Right lobe of liver (tissue), 6 donors: ENCODE results near the gene GRSF1. TPM values are rescaled to one million over a fixed set of nuclear protein-coding genes. Genes with fewer than 3 reads are reported as not detected.

Source experiments
- ATAC-seq, 4 donors: fragments of 200-7000 bp; cut with Tn5 transposase; one replicate each; pipeline ENCODE4 v1.9.1; 2020; ENCODE audit warnings: mild to moderate bottlenecking in 4 of 4, moderate library complexity in 4 of 4
- DNase-seq, 3 donors: peaks; one replicate each; pipeline ENCODE4 v3.0.0-alpha.2; 2020
- H3K27ac ChIP-seq, 3 donors: fragments of 200-600 bp; one replicate each; pipeline ENCODE4 v1.8.0; 2022
- H3K27me3 ChIP-seq, 2 donors: fragments of 200-600 bp; one replicate each; pipeline ENCODE4 v1.8.0; 2022
- H3K36me3 ChIP-seq, 4 donors: fragments of 200-600 bp; sonication (generic) in 1 of 4; one replicate each; pipeline versions ENCODE4 v1.5.1 to v1.8.0; 2017 to 2022; ENCODE audit warnings: control low read depth in 1 of 4
- H3K4me1 ChIP-seq, 4 donors: fragments of 200-600 bp; sonication (generic) in 1 of 4; one replicate each; pipeline versions ENCODE4 v1.5.1 to v1.8.0; 2017 to 2022; ENCODE audit warnings: control low read depth in 1 of 4
- H3K4me3 ChIP-seq, 3 donors: fragments of 200-600 bp; one replicate each; pipeline ENCODE4 v1.8.0; 2022
- H3K9me3 ChIP-seq, 4 donors: fragments of 200-600 bp; sonication (generic) in 1 of 4; one replicate each; pipeline versions ENCODE4 v1.5.1 to v1.8.0; 2017 to 2022; ENCODE audit warnings: control low read depth in 1 of 4
- POLR2A ChIP-seq: fragments of 450-650 bp; IDR thresholded peaks from one replicate; pipeline ENCODE4 v1.6.1; 2017; ENCODE audit warnings: antibody characterized with exemption, mild to moderate bottlenecking
- WGBS: methylation state at CpG from one replicate; pipeline ENCODE4 v1.1.6; 2018; ENCODE audit warnings: low coverage, low lambda C conversion rate; ENCODE audit not compliant: insufficient coverage; ENCODE audit errors: missing lambda C conversion rate; 5-methylcytosine and 5-hydroxymethylcytosine counted together
- intact Hi-C, 2 donors: fragments of 100-400 bp; cut with DNase I; formaldehyde crosslinking; loops; one replicate each; pipeline versions ENCODE4 v1.11.2 to v1.14.1; 2022
- total RNA-seq, 6 experiments: library from RNA; depleted of rRNA in 2 of 6; stranded (reverse); fragments of >200 nt in 2 of 6; fragmentation: NEBNext Ultra II Directional in 3 of 6; extraction: Animal tissue kit (Norgen Biotek cat#: 25700) in 3 of 6; gene quantifications; one replicate each; pipeline versions ENCODE4 v1.1.0 to v1.2.4, GENCODE V29; 2016 to 2023
- TF ChIP-seq, protein P1 (sequence below), 4 donors: fragments of 200-600 bp in 3 of 4; fragments of 450-650 bp in 1 of 4; IDR thresholded peaks; one replicate each; pipeline versions ENCODE4 v1.5.1 to v1.8.0; 2016 to 2022; ENCODE audit warnings: antibody characterized with exemption in 4 of 4, mild to moderate bottlenecking in 2 of 4
- donor health status: DM: no; HTN: yes; CAD: no.
- donor health status: DM: no; HTN: no; CAD: no.
- donor health status: DM: no; HTN: no; CAD: no.
- donor health status: DM: no; HTN: yes; CAD: no.
- donor health status: DM: no; HTN: yes; CAD: no.

Gene GRSF1
- total RNA-seq, 6 experiments from 2014 or later = 26.8 to 42.2 (median 34.2) TPM

- no peaks in the 10 kb centered on the region for H3K4me1 ChIP-seq
- no peak overlapping the region for H3K27ac ChIP-seq
- TF ChIP-seq, protein P1, sequence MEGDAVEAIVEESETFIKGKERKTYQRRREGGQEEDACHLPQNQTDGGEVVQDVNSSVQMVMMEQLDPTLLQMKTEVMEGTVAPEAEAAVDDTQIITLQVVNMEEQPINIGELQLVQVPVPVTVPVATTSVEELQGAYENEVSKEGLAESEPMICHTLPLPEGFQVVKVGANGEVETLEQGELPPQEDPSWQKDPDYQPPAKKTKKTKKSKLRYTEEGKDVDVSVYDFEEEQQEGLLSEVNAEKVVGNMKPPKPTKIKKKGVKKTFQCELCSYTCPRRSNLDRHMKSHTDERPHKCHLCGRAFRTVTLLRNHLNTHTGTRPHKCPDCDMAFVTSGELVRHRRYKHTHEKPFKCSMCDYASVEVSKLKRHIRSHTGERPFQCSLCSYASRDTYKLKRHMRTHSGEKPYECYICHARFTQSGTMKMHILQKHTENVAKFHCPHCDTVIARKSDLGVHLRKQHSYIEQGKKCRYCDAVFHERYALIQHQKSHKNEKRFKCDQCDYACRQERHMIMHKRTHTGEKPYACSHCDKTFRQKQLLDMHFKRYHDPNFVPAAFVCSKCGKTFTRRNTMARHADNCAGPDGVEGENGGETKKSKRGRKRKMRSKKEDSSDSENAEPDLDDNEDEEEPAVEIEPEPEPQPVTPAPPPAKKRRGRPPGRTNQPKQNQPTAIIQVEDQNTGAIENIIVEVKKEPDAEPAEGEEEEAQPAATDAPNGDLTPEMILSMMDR (IDR thresholded peaks at IDR 0.05) = no peak
- TF ChIP-seq POLR2A = no peak
- H3K9me3 ChIP-seq = no peaks in the 10 kb centered on the region
- no peaks in the 10 kb centered on the region for H3K27me3 ChIP-seq
- no peak overlapping the region for H3K4me3 ChIP-seq
- ATAC-seq (no peak), DNase-seq (no peak)
- WGBS = 87% methylated on average over 4 of the region's 5 CpGs
- peaks cover 0 to 45% (median 12%) of the 10 kb centered on the region in 4 donors for H3K36me3 ChIP-seq
- intact Hi-C loops = no loop called here
These were observed 21.4 kb downstream of the GRSF1 start for GRCh38 chr4:70818173-70818855.

GRCh38 chr4:70816894-70817293 lies 22.8 kb downstream of the GRSF1 start:
- Histone ChIP-seq H3K27ac (no peak overlapping the region), H3K36me3 (peaks cover 0 to 31% (median 10%) of the 10 kb centered on the region in 4 donors), H3K4me1 (peaks cover 0 to 2% (median 0%) of the 10 kb centered on the region in 4 donors), H3K4me3 (no peak overlapping the region), H3K9me3 (no peaks in the 10 kb centered on the region), H3K27me3 (no peaks in the 10 kb centered on the region)
- DNase-seq (no peak), ATAC-seq (no peak)
- WGBS = 46% methylated on average over 2 of the region's 2 CpGs
- intact Hi-C loops = no loop called here
- TF ChIP-seq, protein P1 (IDR thresholded peaks at IDR 0.05) = no peak
- TF ChIP-seq POLR2A = no peak

DNA sequence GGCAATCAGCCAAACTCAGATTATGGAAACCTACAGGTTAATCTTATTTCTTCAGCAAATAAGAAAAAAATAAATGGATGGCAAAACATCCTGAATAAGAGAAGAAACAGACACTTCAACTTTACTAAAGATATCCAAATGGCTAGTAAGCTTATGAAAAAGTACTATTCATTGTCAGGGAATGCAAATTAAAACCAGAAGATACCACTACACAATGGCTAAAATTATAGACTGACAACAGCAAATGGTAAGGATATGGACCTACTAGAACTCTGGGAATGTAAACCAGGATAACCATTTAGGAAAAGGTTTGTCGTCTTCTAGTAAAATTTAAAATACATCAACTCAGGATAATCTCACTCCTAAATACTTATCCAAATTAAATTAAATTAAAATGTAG lies 24.3 kb downstream of the GRSF1 start:
- Histone ChIP-seq H3K4me3 (no peak overlapping the region), H3K4me1 (peaks cover 0 to 2% (median 0%) of the 10 kb centered on the region in 4 donors), H3K9me3 (no peaks in the 10 kb centered on the region), H3K36me3 (peaks cover 0 to 19% (median 6%) of the 10 kb centered on the region in 4 donors), H3K27me3 (no peaks in the 10 kb centered on the region), H3K27ac (no peak overlapping the region)
- WGBS = 94% methylated on average over 1 of the region's 1 CpG
- DNase-seq (no peak), ATAC-seq (no peak)
- TF ChIP-seq, protein P1 (IDR thresholded peaks at IDR 0.05) = no peak
- TF ChIP-seq POLR2A = no peak
- intact Hi-C loops = no loop called here

DNA sequence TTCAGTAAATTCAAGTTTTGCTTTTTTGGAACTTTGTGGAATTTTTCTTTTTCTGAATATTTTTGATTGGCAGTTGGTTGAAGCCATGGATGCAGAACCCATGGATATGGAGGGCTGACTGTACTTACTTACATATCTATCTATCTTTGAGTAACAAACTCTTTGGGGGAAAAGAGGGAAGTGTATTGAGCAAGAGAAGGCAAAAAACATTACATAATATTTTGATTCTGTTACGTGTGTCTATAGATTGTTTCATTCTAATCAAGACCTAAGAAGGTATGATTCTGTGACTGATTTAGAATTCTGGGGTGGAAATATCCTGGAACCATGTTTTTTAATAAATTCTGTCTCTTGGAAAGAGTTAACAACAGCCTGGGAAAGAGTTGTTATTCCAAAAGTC lies 31.5 kb downstream of the GRSF1 start:
- Histone ChIP-seq H3K27ac (no peak overlapping the region), H3K4me1 (peaks cover 0 to 2% (median 0%) of the 10 kb centered on the region in 4 donors), H3K4me3 (no peak overlapping the region), H3K9me3 (no peaks in the 10 kb centered on the region), H3K27me3 (no peaks in the 10 kb centered on the region), H3K36me3 (no peaks in the 10 kb centered on the region)
- ATAC-seq (no peak), DNase-seq (no peak)
- WGBS = 76% methylated on average over 1 of the region's 1 CpG
- TF ChIP-seq, protein P1 (IDR thresholded peaks at IDR 0.05) = no peak
- TF ChIP-seq POLR2A = no peak
- intact Hi-C loops = no loop called here
